Nephron (organoid): ENCODE results near the gene XPR1.

ENCODE experiments used
- H3K27ac Mint-ChIP-seq, 3 experiments: 2 replicates each; pipeline ENCODE4 v1.8.0; 2020; ENCODE audit warnings: mixed read lengths in 3 of 3, mild to moderate bottlenecking in 2 of 3, moderate library complexity in 1 of 3
- H3K27me3 Mint-ChIP-seq: 2 replicates; pipeline ENCODE4 v1.8.0; 2021; ENCODE audit warnings: low read depth, mild to moderate bottlenecking, moderate library complexity, mixed read lengths
- H3K36me3 Mint-ChIP-seq: 2 replicates; pipeline ENCODE4 v1.8.0; 2020; ENCODE audit warnings: low read depth, mixed read lengths
- H3K4me1 Mint-ChIP-seq: 2 replicates; pipeline ENCODE4 v1.8.0; 2020; ENCODE audit warnings: mixed read lengths
- H3K4me3 Mint-ChIP-seq, 3 experiments: 2 replicates each; pipeline ENCODE4 v1.8.0; 2020; ENCODE audit warnings: mild to moderate bottlenecking in 3 of 3, mixed read lengths in 3 of 3, moderate library complexity in 2 of 3
- H3K9me3 Mint-ChIP-seq: 2 replicates; pipeline ENCODE4 v1.8.0; 2020; ENCODE audit warnings: mixed read lengths
- CTCF ChIP-seq, 3 experiments: fragments of 200-600 bp; sonication (generic); IDR thresholded peaks; one replicate each; pipeline ENCODE4 v1.5.0; 2021; ENCODE audit warnings: antibody characterized with exemption in 3 of 3; ENCODE audit not compliant: unreplicated experiment in 3 of 3

The XPR1 gene

GRCh38 chr1:180922631-180923015 is 290.8 kb downstream of the XPR1 start:
- Mint-ChIP-seq H3K4me1 (peaks cover 61% of the 10 kb centered on the region), H3K36me3 (peaks cover 8% of the 10 kb centered on the region), H3K27me3 (peaks cover 14% of the 10 kb centered on the region), H3K9me3 (no peaks in the 10 kb centered on the region), H3K27ac (peak overlapping the region in 2 of 3 experiments; percentile 43 to 55), H3K4me3 (no peak overlapping the region)
- no peak for TF ChIP-seq CTCF (IDR thresholded peaks at IDR 0.05; ENCODE audit: unreplicated experiment in 3 of 3)

- H3K36me3 Mint-ChIP-seq, result peaks cover 8% of the 10 kb centered on the region
- peak overlapping the region; percentile 10 to 55 (median 43) for H3K27ac Mint-ChIP-seq
- no peak for TF ChIP-seq CTCF (IDR thresholded peaks at IDR 0.05; ENCODE audit: unreplicated experiment in 3 of 3)
- H3K9me3 Mint-ChIP-seq, result no peaks in the 10 kb centered on the region
- peak overlapping the region in 2 of 3 experiments; percentile 7 to 20 for H3K4me3 Mint-ChIP-seq
- peaks cover 63% of the 10 kb centered on the region for H3K4me1 Mint-ChIP-seq
- peaks cover 14% of the 10 kb centered on the region for H3K27me3 Mint-ChIP-seq
Measured at GRCh38 chr1:180923021-180923841, 291.4 kb downstream of the XPR1 start.

GRCh38 chr1:180923887-180924286 is 292.1 kb downstream of the XPR1 start:
- Mint-ChIP-seq H3K36me3 (peaks cover 8% of the 10 kb centered on the region), H3K9me3 (no peaks in the 10 kb centered on the region), H3K4me3 (peak overlapping the region in 1 of 3 experiments; percentile 20), H3K4me1 (peaks cover 70% of the 10 kb centered on the region), H3K27ac (peak overlapping the region; percentile 10 to 55 (median 43)), H3K27me3 (peaks cover 14% of the 10 kb centered on the region)
- TF ChIP-seq CTCF (IDR thresholded peaks at IDR 0.05; ENCODE audit: unreplicated experiment in 3 of 3), result no peak

GRCh38 chr1:180924939-180925338 is 293.1 kb downstream of the XPR1 start:
- peaks cover 3% of the 10 kb centered on the region for H3K36me3 Mint-ChIP-seq
- TF ChIP-seq CTCF (IDR thresholded peaks at IDR 0.05; ENCODE audit: unreplicated experiment in 3 of 3), result no peak
- peaks cover 10% of the 10 kb centered on the region for H3K27me3 Mint-ChIP-seq
- peaks cover 72% of the 10 kb centered on the region for H3K4me1 Mint-ChIP-seq
- H3K9me3 Mint-ChIP-seq, result no peaks in the 10 kb centered on the region
- no peak overlapping the region for H3K4me3 Mint-ChIP-seq
- peak overlapping the region; percentile 80 to 97 (median 96) for H3K27ac Mint-ChIP-seq

GRCh38 chr1:180925471-180926051 is 293.7 kb downstream of the XPR1 start:
- peaks cover 10% of the 10 kb centered on the region for H3K27me3 Mint-ChIP-seq
- H3K9me3 Mint-ChIP-seq, result no peaks in the 10 kb centered on the region
- H3K27ac Mint-ChIP-seq, result peak overlapping the region; percentile 96 to 97 (median 96)
- TF ChIP-seq CTCF (IDR thresholded peaks at IDR 0.05; ENCODE audit: unreplicated experiment in 3 of 3), result no peak
- peaks cover 3% of the 10 kb centered on the region for H3K36me3 Mint-ChIP-seq
- H3K4me1 Mint-ChIP-seq, result peaks cover 77% of the 10 kb centered on the region
- no peak overlapping the region for H3K4me3 Mint-ChIP-seq
